H9 (cell line): ENCODE results near the gene UTS2. TPM values are rescaled to one million over a fixed set of nuclear protein-coding genes. Genes with fewer than 3 reads are reported as not detected.
A peak's percentile ranks its signal among the peaks of the same experiment; 100 is the strongest.

ENCODE experiments used
- DNase-seq: peaks from one replicate; pipeline ENCODE4 v3.0.0-alpha.2; 2017
- H2AFZ ChIP-seq: one replicate; pipeline ENCODE4 v1.6.1; 2013; ENCODE audit warnings: mild to moderate bottlenecking, low read length, control low read depth, moderate library complexity
- H2AK5ac ChIP-seq: 2 replicates; pipeline ENCODE4 v1.6.1; 2013; ENCODE audit warnings: low read length, control low read depth, mixed read lengths; ENCODE audit not compliant: insufficient read length
- H2BK120ac ChIP-seq: one replicate; pipeline ENCODE4 v1.6.1; 2013; ENCODE audit warnings: low read depth, mild to moderate bottlenecking, low read length, control low read depth, inconsistent platforms; ENCODE audit not compliant: poor library complexity, severe bottlenecking
- H2BK12ac ChIP-seq: 2 replicates; pipeline ENCODE4 v1.6.1; 2013; ENCODE audit warnings: low read length, control low read depth, mixed read lengths, low read depth; ENCODE audit not compliant: insufficient read length
- H2BK15ac ChIP-seq: 2 replicates; pipeline ENCODE4 v1.6.1; 2013; ENCODE audit warnings: low read depth, low read length, control low read depth
- H2BK20ac ChIP-seq: one replicate; pipeline ENCODE4 v1.6.1; 2013; ENCODE audit warnings: low read depth, mild to moderate bottlenecking, low read length, control low read depth, inconsistent platforms; ENCODE audit not compliant: poor library complexity, severe bottlenecking
- H2BK5ac ChIP-seq: 2 replicates; pipeline ENCODE4 v1.6.1; 2013; ENCODE audit warnings: low read length, control low read depth, mixed read lengths; ENCODE audit not compliant: insufficient read length
- H3K14ac ChIP-seq: 2 replicates; pipeline ENCODE4 v1.6.1; 2013; ENCODE audit warnings: low read length, control low read depth; ENCODE audit not compliant: insufficient read depth
- H3K18ac ChIP-seq: 2 replicates; pipeline ENCODE4 v1.6.1; 2013; ENCODE audit warnings: low read depth, mild to moderate bottlenecking, mixed read lengths, low read length, control low read depth; ENCODE audit not compliant: insufficient read length
- H3K23ac ChIP-seq: 2 replicates; pipeline ENCODE4 v1.6.1; 2013; ENCODE audit warnings: low read length, control low read depth, mixed read lengths, low read depth; ENCODE audit not compliant: insufficient read length
- H3K23me2 ChIP-seq: 2 replicates; pipeline ENCODE4 v1.6.1; 2013; ENCODE audit warnings: low read depth, mild to moderate bottlenecking, mixed read lengths, low read length, control low read depth; ENCODE audit not compliant: insufficient read length, poor library complexity, severe bottlenecking
- H3K27ac ChIP-seq: 2 replicates; pipeline ENCODE4 v1.5.1; 2013; ENCODE audit warnings: low read length, control low read depth, mixed read lengths, low read depth; ENCODE audit not compliant: insufficient read length
- H3K27me3 ChIP-seq: 2 replicates; pipeline ENCODE4 v1.6.1; 2013; ENCODE audit warnings: low read length, control low read depth, inconsistent platforms; ENCODE audit not compliant: insufficient read depth
- H3K4ac ChIP-seq: 2 replicates; pipeline ENCODE4 v1.6.1; 2013; ENCODE audit warnings: low read depth, mild to moderate bottlenecking, control low read depth, inconsistent platforms, low read length, moderate library complexity
- H3K4me1 ChIP-seq: 2 replicates; pipeline ENCODE4 v1.6.1; 2013; ENCODE audit warnings: low read length, control low read depth, inconsistent platforms; ENCODE audit not compliant: insufficient read depth
- H3K4me2 ChIP-seq: 2 replicates; pipeline ENCODE4 v1.6.1; 2013; ENCODE audit warnings: low read length, control low read depth, mixed read lengths; ENCODE audit not compliant: insufficient read length, insufficient read depth
- H3K56ac ChIP-seq: 2 replicates; pipeline ENCODE4 v1.6.1; 2013; ENCODE audit warnings: low read depth, mild to moderate bottlenecking, mixed read lengths, low read length, control low read depth; ENCODE audit not compliant: insufficient read length
- H3K79me1 ChIP-seq: 2 replicates; pipeline ENCODE4 v1.6.1; 2013; ENCODE audit warnings: low read depth, mild to moderate bottlenecking, moderate library complexity, low read length, control low read depth, inconsistent platforms; ENCODE audit not compliant: insufficient read depth, poor library complexity, severe bottlenecking
- H3K79me2 ChIP-seq: 2 replicates; pipeline ENCODE4 v1.6.1; 2013; ENCODE audit warnings: low read length, control low read depth, inconsistent platforms; ENCODE audit not compliant: insufficient read depth
- H3K9ac ChIP-seq: 2 replicates; pipeline ENCODE4 v1.6.1; 2013; ENCODE audit warnings: low read length, control low read depth, mixed read lengths; ENCODE audit not compliant: insufficient read length; ENCODE audit errors: extremely low read depth
- H3K9me3 ChIP-seq: one replicate; pipeline ENCODE4 v1.6.1; 2013; ENCODE audit warnings: low read depth, low read length, inconsistent platforms; ENCODE audit not compliant: control insufficient read depth
- H3T11ph ChIP-seq: one replicate; pipeline ENCODE4 v1.6.1; 2013; ENCODE audit warnings: mild to moderate bottlenecking, low read length, control low read depth, inconsistent platforms
- H4K20me1 ChIP-seq: one replicate; pipeline ENCODE4 v1.6.1; 2013; ENCODE audit not compliant: control insufficient read depth, insufficient read length, insufficient read depth
- H4K5ac ChIP-seq: 2 replicates; pipeline ENCODE4 v1.6.1; 2013; ENCODE audit warnings: low read depth, mild to moderate bottlenecking, mixed read lengths, low read length, control low read depth; ENCODE audit not compliant: insufficient read length
- H4K8ac ChIP-seq: replicated peaks from 2 replicates; pipeline ENCODE4 v1.6.1; 2013; ENCODE audit warnings: low read length, control low read depth, mixed read lengths, low read depth; ENCODE audit not compliant: insufficient read length
- H4K91ac ChIP-seq: 2 replicates; pipeline ENCODE4 v1.6.1; 2013; ENCODE audit warnings: low read depth, mild to moderate bottlenecking, moderate library complexity, mixed read lengths, low read length, control low read depth; ENCODE audit not compliant: insufficient read length
- H3K27ac Mint-ChIP-seq, 3 experiments: 2 replicates in 2 of 3; 3 replicates in 1 of 3; pipeline ENCODE4 v1.8.0; 2020 to 2021; ENCODE audit warnings: mixed read lengths in 3 of 3, mild to moderate bottlenecking in 1 of 3, moderate library complexity in 1 of 3
- H3K27me3 Mint-ChIP-seq: 2 replicates; pipeline ENCODE4 v1.8.0; 2021; ENCODE audit warnings: low read depth, mild to moderate bottlenecking, moderate library complexity, mixed read lengths
- H3K36me3 Mint-ChIP-seq, 3 experiments: 2 replicates in 2 of 3; 3 replicates in 1 of 3; pipeline ENCODE4 v1.8.0; 2020 to 2021; ENCODE audit warnings: low read depth in 3 of 3, mixed read lengths in 3 of 3; ENCODE audit not compliant: insufficient read depth in 1 of 3
- H3K4me1 Mint-ChIP-seq, 2 experiments: 2 replicates each; pipeline ENCODE4 v1.8.0; 2020; ENCODE audit warnings: mixed read lengths in 2 of 2
- H3K4me3 Mint-ChIP-seq, 2 experiments: 2 replicates in 1 of 2; 3 replicates in 1 of 2; pipeline ENCODE4 v1.8.0; 2020 to 2021; ENCODE audit warnings: mild to moderate bottlenecking in 2 of 2, mixed read lengths in 2 of 2, moderate library complexity in 1 of 2
- H3K9me3 Mint-ChIP-seq, 2 experiments: 2 replicates in 1 of 2; 3 replicates in 1 of 2; pipeline ENCODE4 v1.8.0; 2020; ENCODE audit warnings: mild to moderate bottlenecking in 2 of 2, mixed read lengths in 2 of 2, moderate library complexity in 1 of 2
- WGBS: extraction: QIAGEN DNeasy Blood & Tissue Kit; methylation state at CpG from one replicate; pipeline ENCODE4 v1.1.7; 2013; ENCODE audit warnings: missing lambda C conversion rate, low lambda C conversion rate, mixed read lengths; ENCODE audit not compliant: insufficient read length; ENCODE audit errors: extremely low coverage; 5-methylcytosine and 5-hydroxymethylcytosine counted together
- total RNA-seq: library from RNA; stranded (reverse); gene quantifications from 2 replicates; pipeline ENCODE4 v1.2.1, GENCODE V29; 2021
- TF ChIP-seq, protein P1 (sequence below): fragments of 200-600 bp; sonication (generic); conservative IDR thresholded peaks from 3 replicates; pipeline ENCODE4 v1.8.0; 2021; ENCODE audit warnings: antibody characterized with exemption, mild to moderate bottlenecking

The UTS2 gene
- total RNA-seq, 1 experiment from 2014 or later: not detected

DNA sequence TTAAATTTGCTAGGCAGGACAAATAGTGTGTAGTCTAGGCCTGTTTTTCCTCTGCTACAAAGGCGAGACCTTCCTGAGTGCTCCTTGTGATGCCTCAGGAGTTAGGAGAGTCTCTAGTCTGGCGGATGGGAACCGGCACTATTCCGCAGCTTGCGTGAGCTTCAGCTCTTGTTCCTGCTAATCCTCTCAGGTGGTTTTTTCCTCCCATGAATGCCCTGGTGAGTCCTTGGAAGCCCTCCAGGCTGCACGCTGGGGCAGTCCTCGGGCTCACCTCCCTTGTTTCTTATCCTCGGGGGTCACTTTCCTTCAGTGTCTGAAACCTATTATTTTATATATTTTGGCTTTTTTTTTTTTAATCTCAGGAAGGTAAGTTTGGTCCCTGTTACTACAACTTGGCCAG is 28.2 kb downstream of the UTS2 start:
- no peaks in the 10 kb centered on the region for H3K27me3 ChIP-seq

More for the DNA sequence above, 28.2 kb downstream of the UTS2 start:
- no peak overlapping the region for H2BK15ac ChIP-seq
- no peaks in the 10 kb centered on the region for H3K79me1 ChIP-seq
- WGBS: no CpG with 5 or more reads among the region's 8 CpGs
- TF ChIP-seq, protein P1, sequence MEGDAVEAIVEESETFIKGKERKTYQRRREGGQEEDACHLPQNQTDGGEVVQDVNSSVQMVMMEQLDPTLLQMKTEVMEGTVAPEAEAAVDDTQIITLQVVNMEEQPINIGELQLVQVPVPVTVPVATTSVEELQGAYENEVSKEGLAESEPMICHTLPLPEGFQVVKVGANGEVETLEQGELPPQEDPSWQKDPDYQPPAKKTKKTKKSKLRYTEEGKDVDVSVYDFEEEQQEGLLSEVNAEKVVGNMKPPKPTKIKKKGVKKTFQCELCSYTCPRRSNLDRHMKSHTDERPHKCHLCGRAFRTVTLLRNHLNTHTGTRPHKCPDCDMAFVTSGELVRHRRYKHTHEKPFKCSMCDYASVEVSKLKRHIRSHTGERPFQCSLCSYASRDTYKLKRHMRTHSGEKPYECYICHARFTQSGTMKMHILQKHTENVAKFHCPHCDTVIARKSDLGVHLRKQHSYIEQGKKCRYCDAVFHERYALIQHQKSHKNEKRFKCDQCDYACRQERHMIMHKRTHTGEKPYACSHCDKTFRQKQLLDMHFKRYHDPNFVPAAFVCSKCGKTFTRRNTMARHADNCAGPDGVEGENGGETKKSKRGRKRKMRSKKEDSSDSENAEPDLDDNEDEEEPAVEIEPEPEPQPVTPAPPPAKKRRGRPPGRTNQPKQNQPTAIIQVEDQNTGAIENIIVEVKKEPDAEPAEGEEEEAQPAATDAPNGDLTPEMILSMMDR: no peak
- H4K91ac ChIP-seq: no peak overlapping the region
- no peaks in the 10 kb centered on the region for H3K79me2 ChIP-seq
- H3K18ac ChIP-seq: no peak overlapping the region
- no peak overlapping the region for H3T11ph ChIP-seq
- H2BK20ac ChIP-seq: no peak overlapping the region
- no peaks in the 10 kb centered on the region for H3K9me3 ChIP-seq
- H3K56ac ChIP-seq: no peak overlapping the region
- no peaks in the 10 kb centered on the region for H4K20me1 ChIP-seq
- H3K27ac Mint-ChIP-seq: peak overlapping the region in 2 of 3 experiments; percentile 32 to 43; a peak in 1 of 7 replicates
- H3K27me3 Mint-ChIP-seq: no peaks in the 10 kb centered on the region
- no peak overlapping the region for H3K27ac ChIP-seq
- H2AK5ac ChIP-seq: no peak overlapping the region
- no peak overlapping the region for H3K4ac ChIP-seq
- DNase-seq: no peak
- no peak overlapping the region for H2AFZ ChIP-seq
- H2BK12ac ChIP-seq: no peak overlapping the region
- no peaks in the 10 kb centered on the region for H3K4me1 ChIP-seq
- no peak overlapping the region for H4K5ac ChIP-seq
- H2BK5ac ChIP-seq: no peak overlapping the region
- H2BK120ac ChIP-seq: no peak overlapping the region
- H3K14ac ChIP-seq: no peak overlapping the region
- no peak overlapping the region for H3K9ac ChIP-seq
- no peaks in the 10 kb centered on the region for H3K9me3 Mint-ChIP-seq
- H3K23ac ChIP-seq: no peak overlapping the region
- peaks cover 2 to 22% (median 21%) of the 10 kb centered on the region in 3 experiments; a peak in 5 of 7 replicates for H3K36me3 Mint-ChIP-seq
- H3K23me2 ChIP-seq: no peaks in the 10 kb centered on the region
- no peak overlapping the region for H4K8ac ChIP-seq
- no peak overlapping the region for H3K4me2 ChIP-seq
- H3K4me3 Mint-ChIP-seq: no peak overlapping the region
- H3K4me1 Mint-ChIP-seq: no peaks in the 10 kb centered on the region
